GM19238 (cell line): ENCODE results near the gene SLC28A3.
"Not testable (repeated sequence)": the region's sequence is repeated elsewhere in the genome, so short reads cannot be mapped to it uniquely, and the experiment has no call there.

Experiments used
- DNase-seq: peaks from one replicate; pipeline ENCODE4 v3.0.0; 2011; ENCODE audit warnings: low spot score; ENCODE audit not compliant: insufficient read length

The SLC28A3 gene

GRCh38 chr9:84340535-84340934 lies at the start of gene SLC28A3:
TSS of gene SLC28A3 (minus strand) at chr9:84340758. CDS start at chr9:84340633, 125 bp downstream.
- DNase-seq: no peak

GRCh38 chr9:84390254-84390653 lies 49.7 kb upstream of the SLC28A3 start:
- not testable (repeated sequence) for DNase-seq

- no peak for DNase-seq
These were observed 47.3 kb upstream of the SLC28A3 start for GRCh38 chr9:84387821-84388220.

- no peak for DNase-seq
These were observed 46.2 kb upstream of the SLC28A3 start for GRCh38 chr9:84386753-84387152.

- DNase-seq: no peak
These were observed 45.0 kb upstream of the SLC28A3 start for GRCh38 chr9:84385386-84386040.

GRCh38 chr9:84384617-84385016 lies 44.1 kb upstream of the SLC28A3 start:
- no peak for DNase-seq

GRCh38 chr9:84383178-84383577 lies 42.6 kb upstream of the SLC28A3 start:
- no peak for DNase-seq

- DNase-seq: no peak
These were observed 42.2 kb upstream of the SLC28A3 start for GRCh38 chr9:84382720-84383119.

- DNase-seq: no peak
These were observed 41.0 kb upstream of the SLC28A3 start for GRCh38 chr9:84381508-84381907.

GRCh38 chr9:84379740-84380139 lies 39.2 kb upstream of the SLC28A3 start:
- no peak for DNase-seq

- no peak for DNase-seq
These were observed 35.4 kb upstream of the SLC28A3 start for GRCh38 chr9:84375954-84376353.

GRCh38 chr9:84374516-84374915 lies 34.0 kb upstream of the SLC28A3 start:
- no peak for DNase-seq

GRCh38 chr9:84374013-84374412 lies 33.5 kb upstream of the SLC28A3 start:
- no peak for DNase-seq

GRCh38 chr9:84371737-84372136 lies 31.2 kb upstream of the SLC28A3 start:
- DNase-seq: no peak

- DNase-seq: no peak
These were observed 28.0 kb upstream of the SLC28A3 start for GRCh38 chr9:84368601-84369000.

GRCh38 chr9:84367726-84368125 lies 27.2 kb upstream of the SLC28A3 start:
- DNase-seq: not testable (repeated sequence)

GRCh38 chr9:84366683-84367082 lies 26.1 kb upstream of the SLC28A3 start:
- no peak for DNase-seq

- not testable (repeated sequence) for DNase-seq
These were observed 24.4 kb upstream of the SLC28A3 start for GRCh38 chr9:84364894-84365490.

GRCh38 chr9:84361645-84362044 lies 21.1 kb upstream of the SLC28A3 start:
- DNase-seq: no peak

GRCh38 chr9:84357275-84357674 lies 16.7 kb upstream of the SLC28A3 start:
- no peak for DNase-seq

- no peak for DNase-seq
These were observed 13.5 kb upstream of the SLC28A3 start for GRCh38 chr9:84354035-84354434.

GRCh38 chr9:84349671-84350070 lies 9.1 kb upstream of the SLC28A3 start:
- DNase-seq: no peak

GRCh38 chr9:84343111-84343521 lies 2.6 kb upstream of the SLC28A3 start:
- no peak for DNase-seq
